T-helper 2 cell (primary cell): Measurements from ENCODE around the gene RPS5.
"Not testable (repeated sequence)": the region's sequence is repeated elsewhere in the genome, so short reads cannot be mapped to it uniquely, and the experiment has no call there.

Source experiments
- DNase-seq, 5 experiments: peaks; one replicate each; pipeline versions ENCODE4 v3.0.0 to v3.0.0-alpha.2; 2012 to 2022

RPS5 gene

DNA sequence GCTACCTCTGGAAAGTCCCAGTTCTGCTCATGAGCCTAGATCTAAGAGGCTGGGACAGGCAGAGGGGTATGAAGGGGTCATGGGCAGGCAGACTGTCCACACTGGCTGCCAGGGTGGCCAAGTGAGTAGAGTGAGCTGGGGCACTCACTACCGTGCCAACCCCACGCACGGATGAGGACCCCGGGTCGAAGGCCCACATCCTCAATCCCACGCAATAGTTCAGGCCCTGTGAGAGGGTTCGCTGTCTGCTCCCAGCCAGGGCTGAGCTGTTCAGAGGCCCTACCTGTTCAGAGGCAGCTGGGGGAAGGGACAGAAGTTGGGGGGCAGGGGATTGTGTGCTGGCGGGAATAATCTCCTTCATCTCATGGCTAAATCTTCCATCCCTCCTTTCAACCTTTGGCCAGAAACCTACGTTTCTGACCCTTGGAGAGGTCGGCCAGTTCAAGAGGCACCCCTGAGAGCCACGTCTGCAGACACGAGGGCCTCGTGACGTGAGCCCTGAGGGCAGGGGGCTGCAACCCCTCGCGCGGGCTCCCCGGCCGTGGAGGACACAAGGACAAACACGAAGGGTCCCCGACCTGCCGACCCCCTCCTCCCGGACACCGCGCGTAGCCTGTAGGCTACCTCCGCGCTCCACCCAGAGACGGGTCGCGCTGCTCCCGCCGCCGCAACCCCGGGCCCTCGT, 1.0 kb upstream of the RPS5 start:
- DNase-seq, result peak in 1 of 5 experiments; percentile 60

- DNase-seq, result no peak
These were observed 487 bp downstream of the RPS5 start for GRCh38 chr19:58387338-58388174.

DNA sequence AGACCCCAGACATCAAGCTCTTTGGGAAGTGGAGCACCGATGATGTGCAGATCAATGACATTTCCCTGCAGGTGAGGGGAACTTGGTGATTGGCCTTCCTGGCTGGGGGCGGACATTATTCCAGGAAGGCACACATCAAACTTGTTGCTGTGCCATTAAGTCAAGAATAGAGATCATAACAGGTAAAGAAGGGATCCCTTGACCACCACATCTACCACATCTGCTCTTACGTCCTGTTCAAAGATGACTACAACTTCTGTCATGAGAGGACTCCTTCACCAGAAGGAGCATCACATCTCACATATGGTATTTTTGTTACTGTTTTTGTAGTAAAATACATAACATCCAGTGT, 1.1 kb downstream of the RPS5 start:
- peak in 1 of 5 experiments; percentile 27 for DNase-seq

DNA sequence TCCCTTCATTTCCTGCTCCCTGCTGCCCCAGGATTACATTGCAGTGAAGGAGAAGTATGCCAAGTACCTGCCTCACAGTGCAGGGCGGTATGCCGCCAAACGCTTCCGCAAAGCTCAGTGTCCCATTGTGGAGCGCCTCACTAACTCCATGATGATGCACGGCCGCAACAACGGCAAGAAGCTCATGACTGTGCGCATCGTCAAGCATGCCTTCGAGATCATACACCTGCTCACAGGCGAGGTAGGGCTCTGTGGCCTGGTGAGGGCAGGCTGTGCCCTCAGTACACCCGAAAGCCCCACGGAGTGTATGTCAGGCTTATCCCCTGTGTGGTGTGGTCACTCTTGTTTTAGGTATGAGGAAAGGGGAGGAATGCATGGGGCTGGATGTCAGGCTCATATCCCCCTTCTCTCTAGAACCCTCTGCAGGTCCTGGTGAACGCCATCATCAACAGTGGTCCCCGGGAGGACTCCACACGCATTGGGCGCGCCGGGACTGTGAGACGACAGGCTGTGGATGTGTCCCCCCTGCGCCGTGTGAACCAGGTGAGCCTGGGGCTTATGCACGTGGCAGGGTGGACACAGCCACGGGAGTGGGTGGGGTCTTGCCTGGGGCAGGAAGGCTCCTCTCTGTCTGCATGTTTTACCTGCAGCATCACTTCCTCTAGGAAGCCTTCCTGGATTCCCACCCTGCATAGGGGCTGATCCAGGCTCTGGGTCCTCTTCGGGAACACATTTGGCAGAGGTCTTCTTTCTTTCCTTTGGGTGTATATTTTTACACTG, 6.1 kb downstream of the RPS5 start:
- DNase-seq, result no peak

DNA sequence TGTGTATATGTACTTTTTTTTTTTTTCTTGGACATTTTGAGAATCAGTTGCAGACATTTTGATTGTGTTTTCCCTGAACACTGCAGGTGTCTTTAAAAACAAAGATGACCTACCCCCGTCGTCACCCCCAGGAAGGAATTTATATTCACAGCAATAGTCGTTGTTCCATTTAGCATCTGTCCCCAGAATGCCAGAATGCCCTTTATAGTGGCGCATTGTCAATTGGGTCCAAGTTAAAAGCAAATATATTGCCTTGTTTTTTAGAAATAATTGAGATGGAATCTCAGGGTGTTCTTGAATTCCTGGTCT, 6.6 kb downstream of the RPS5 start:
- DNase-seq, result no peak

GRCh38 chr19:58394821-58395219, 7.8 kb downstream of the RPS5 start:
- no peak for DNase-seq

- DNase-seq, result no peak
These were observed 8.3 kb downstream of the RPS5 start, which contains the start of gene RNF225 for GRCh38 chr19:58395220-58395978. TSS of gene RNF225 (plus strand) at chr19:58395656. CDS start at chr19:58396090, 434 bp downstream.

DNA sequence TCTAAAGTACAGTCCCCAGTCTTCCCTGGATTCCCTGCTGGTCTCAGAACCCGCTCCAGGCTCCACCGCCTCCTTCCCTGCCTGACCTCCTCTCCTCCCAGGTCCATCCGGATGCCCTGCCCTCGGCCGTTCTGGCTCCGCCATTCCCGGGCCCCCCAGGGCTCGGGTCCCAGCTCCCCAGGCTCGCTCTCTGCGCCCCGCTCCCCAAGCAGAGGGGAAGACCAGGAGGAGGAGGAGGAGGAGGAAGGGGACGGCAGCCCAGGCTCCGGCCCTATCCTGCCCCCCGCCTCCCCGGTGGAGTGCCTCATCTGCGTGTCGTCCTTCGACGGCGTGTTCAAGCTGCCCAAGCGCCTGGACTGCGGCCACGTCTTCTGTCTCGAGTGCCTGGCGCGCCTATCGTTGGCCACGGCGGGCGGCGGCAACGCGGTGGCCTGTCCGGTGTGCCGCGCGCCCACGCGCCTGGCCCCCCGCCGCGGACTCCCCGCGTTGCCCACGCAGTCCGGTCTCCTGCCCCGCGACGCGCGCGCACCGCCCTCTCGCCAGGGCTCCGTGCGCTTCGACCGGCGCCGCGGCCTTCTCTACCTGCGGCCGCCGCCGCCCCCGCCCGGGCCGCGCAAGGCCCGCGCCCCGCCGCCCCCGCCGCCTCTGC, 9.0 kb downstream of the RPS5 start:
- no peak for DNase-seq

GRCh38 chr19:58396691-58397532, 9.8 kb downstream of the RPS5 start:
- DNase-seq, result no peak

DNA sequence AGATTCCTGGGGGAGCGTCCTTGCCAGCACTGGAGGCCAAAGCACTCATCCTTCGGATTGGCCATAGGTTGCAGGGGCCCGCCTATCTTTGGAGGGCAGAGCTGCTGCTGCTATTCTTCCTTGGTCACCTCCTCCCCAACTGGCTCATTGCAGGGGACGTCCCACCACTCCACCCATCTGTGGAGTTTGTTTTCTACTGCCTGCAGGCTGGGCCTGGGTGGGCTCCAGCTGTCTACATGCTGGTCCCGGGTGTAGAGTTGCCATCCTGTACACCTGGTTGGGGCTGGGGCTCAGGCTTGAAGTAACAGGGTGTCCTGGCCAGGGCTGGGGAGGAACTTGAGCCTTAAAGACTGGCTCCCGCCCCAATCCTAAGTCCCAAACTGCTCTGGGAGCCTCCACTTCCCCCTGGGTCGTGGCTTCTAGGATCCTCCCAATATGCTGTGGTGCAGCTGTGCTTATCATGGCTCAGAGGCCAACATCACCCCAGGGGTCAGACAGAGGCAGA, 10.5 kb downstream of the RPS5 start:
- no peak for DNase-seq

- DNase-seq, result no peak
These were observed 11.0 kb downstream of the RPS5 start for GRCh38 chr19:58398087-58398486.

- no peak for DNase-seq
These were observed 11.5 kb downstream of the RPS5 start for GRCh38 chr19:58398545-58398944.

DNA sequence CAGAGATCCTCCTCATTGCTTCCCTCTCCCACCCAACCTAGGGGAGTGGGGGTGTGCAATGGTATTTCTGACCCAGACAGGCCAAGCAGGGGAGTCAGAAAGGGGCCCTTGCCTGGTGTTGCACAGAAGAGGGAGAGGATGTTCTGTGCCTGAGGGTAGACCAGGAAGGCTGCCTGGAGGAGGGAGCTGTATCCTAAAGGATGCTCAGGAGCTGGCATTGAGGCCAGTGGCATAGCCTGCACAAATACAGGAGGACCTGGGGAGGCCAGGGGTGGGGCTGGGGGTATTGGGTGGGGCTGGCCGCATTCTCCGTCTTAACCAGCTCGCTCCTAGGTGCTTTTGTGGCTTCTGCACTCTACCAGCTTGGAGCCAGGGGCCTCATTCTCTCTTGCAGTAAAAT, 12.8 kb downstream of the RPS5 start:
- DNase-seq, result no peak

DNA sequence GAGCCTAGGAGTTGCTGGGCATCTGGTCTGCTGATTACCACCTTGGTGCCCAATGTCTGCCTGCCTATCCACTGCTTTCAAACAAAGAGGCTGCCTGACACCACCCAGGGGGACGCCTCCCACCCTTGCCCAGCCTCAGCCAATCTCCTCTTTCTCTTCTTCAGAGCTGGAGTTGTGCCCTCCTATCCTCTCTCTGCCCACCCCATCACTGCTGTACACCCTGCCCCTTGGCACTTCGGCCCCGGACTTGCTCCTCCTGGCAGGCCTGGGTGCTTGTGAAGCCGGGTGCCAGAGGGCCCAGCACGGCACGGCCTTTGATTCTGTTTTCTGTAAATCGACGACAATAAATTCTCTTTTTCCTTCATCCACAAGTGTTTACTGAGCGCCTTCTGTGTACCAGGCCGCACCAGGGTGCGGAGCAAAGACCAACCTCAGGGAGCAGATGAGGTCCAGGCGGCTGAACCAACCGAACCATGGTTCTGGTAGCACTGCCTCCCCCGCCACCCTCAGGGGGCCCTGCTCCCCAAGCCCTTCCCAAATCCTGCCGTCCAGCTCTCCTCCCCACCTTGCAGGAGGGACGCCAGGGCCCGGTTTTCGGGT, 13.3 kb downstream of the RPS5 start:
- no peak for DNase-seq

GRCh38 chr19:58400916-58401839, 14.1 kb downstream of the RPS5 start:
- peak; percentile 95 to 100 (median 99) for DNase-seq

GRCh38 chr19:58401840-58402421, 14.9 kb downstream of the RPS5 start:
- no peak for DNase-seq

GRCh38 chr19:58403920-58404478, 16.9 kb downstream of the RPS5 start:
- not testable (repeated sequence) for DNase-seq

- no peak for DNase-seq
These were observed 20.0 kb downstream of the RPS5 start for GRCh38 chr19:58406818-58407657.
